HEK293T (cell line): Measurements from ENCODE around the gene NR6A1.

Source experiments
- BHLHE40 ChIP-seq: fragments of 450-650 bp; IDR thresholded peaks from 2 replicates; pipeline ENCODE4 v1.6.1; 2016; ENCODE audit warnings: mild to moderate bottlenecking, moderate library complexity, borderline replicate concordance
- CTBP1 ChIP-seq: fragments of 450-650 bp; IDR thresholded peaks from 2 replicates; pipeline ENCODE4 v1.6.1; 2016; ENCODE audit warnings: borderline replicate concordance
- ELF4 ChIP-seq: fragments of 450-650 bp; IDR thresholded peaks from 2 replicates; pipeline ENCODE4 v1.6.1; 2017; ENCODE audit warnings: antibody characterized with exemption
- FOXA1 ChIP-seq: fragments of 450-650 bp; IDR thresholded peaks from 2 replicates; pipeline ENCODE4 v1.6.1; 2016; ENCODE audit warnings: mild to moderate bottlenecking
- FOXM1 ChIP-seq: fragments of 450-650 bp; IDR thresholded peaks from 2 replicates; pipeline ENCODE4 v1.6.1; 2017; ENCODE audit warnings: mild to moderate bottlenecking, borderline replicate concordance
- SP1 ChIP-seq: fragments of 450-650 bp; IDR thresholded peaks from 2 replicates; pipeline ENCODE4 v1.6.1; 2017
- SUZ12 ChIP-seq: fragments of 450-650 bp; IDR thresholded peaks from 2 replicates; pipeline ENCODE4 v1.6.1; 2016; ENCODE audit warnings: mild to moderate bottlenecking

DNA sequence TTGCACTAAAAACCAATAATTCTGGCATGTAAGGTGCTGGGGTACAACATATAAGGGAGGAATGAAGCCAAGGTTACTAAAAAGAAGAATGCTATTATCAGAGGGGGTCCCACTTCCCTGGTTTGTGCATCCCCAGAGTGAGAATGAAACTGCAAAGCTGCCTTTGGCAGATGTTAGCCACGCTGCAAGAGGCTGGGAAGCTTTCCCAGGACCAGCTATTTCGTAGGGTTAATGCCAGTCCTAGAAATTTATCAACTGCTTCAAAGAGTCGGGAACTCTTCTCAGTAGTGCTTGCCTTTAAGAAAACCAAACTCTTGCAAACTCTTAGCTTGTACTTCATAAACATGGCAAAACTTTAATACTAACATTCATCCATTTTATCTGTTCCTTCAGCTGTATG lies 176.4 kb downstream of the NR6A1 start:
- TF ChIP-seq SUZ12, result no peak
- no peak for TF ChIP-seq BHLHE40
- TF ChIP-seq ELF4, result no peak
- no peak for TF ChIP-seq FOXA1
- no peak for TF ChIP-seq CTBP1
- no peak for TF ChIP-seq FOXM1
- TF ChIP-seq SP1, result no peak
